ENCODE measurements around the gene SULT1A2.

The SULT1A2 gene

DNA sequence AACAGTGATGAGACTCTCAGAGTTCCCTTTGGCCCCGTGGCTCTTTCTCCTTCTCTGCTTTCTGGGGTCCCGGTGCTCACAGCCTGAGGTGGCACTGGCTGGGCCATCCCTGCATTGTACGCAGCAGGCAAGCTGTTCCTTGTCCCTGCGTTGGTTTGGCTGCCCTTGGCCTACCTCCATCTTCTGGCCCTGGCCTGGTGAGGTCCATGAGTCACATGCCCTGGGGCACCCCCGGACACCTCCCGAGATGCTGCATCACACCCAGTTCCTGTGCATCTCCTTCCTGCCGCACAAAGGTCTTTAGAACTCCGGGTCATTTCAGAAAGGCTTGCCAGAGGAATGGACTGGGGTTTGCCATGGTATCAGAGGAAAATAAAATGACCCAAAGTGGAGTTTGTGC, 9.5 kb downstream of the SULT1A2 start:
- no peak for DNase-seq (ENCODE audit: low read depth)
- H3K4me3 ChIP-seq (ENCODE audit: low read depth, low read length): no peak overlapping the region
- TF ChIP-seq, protein P1, sequence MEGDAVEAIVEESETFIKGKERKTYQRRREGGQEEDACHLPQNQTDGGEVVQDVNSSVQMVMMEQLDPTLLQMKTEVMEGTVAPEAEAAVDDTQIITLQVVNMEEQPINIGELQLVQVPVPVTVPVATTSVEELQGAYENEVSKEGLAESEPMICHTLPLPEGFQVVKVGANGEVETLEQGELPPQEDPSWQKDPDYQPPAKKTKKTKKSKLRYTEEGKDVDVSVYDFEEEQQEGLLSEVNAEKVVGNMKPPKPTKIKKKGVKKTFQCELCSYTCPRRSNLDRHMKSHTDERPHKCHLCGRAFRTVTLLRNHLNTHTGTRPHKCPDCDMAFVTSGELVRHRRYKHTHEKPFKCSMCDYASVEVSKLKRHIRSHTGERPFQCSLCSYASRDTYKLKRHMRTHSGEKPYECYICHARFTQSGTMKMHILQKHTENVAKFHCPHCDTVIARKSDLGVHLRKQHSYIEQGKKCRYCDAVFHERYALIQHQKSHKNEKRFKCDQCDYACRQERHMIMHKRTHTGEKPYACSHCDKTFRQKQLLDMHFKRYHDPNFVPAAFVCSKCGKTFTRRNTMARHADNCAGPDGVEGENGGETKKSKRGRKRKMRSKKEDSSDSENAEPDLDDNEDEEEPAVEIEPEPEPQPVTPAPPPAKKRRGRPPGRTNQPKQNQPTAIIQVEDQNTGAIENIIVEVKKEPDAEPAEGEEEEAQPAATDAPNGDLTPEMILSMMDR (conservative IDR thresholded peaks at IDR 0.05; ENCODE audit: low read depth, low read length): no peak

DNA sequence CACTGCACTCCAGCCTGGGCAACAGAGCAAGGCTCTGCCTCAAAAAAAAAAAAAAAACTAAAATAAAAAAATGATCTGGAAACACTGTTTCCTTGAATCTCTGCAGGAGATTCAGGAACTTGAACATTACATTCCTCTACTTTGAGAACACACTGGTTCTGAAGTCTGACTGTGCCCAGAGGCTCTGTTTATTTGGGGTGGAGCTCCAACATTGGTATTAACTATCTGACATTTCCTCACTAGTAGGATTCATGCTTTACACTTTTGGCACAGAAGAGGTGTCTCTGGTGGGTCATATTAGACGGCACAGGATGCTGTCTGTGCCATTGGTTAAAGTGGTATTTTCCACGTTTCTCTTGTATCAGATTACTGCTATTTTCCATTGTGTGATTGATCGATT, 10.4 kb downstream of the SULT1A2 start:
- no peak overlapping the region for H3K4me3 ChIP-seq (ENCODE audit: low read depth, low read length)
- peak; percentile 36 for DNase-seq (ENCODE audit: low read depth)
- TF ChIP-seq, protein P1 (conservative IDR thresholded peaks at IDR 0.05; ENCODE audit: low read depth, low read length): no peak

DNA sequence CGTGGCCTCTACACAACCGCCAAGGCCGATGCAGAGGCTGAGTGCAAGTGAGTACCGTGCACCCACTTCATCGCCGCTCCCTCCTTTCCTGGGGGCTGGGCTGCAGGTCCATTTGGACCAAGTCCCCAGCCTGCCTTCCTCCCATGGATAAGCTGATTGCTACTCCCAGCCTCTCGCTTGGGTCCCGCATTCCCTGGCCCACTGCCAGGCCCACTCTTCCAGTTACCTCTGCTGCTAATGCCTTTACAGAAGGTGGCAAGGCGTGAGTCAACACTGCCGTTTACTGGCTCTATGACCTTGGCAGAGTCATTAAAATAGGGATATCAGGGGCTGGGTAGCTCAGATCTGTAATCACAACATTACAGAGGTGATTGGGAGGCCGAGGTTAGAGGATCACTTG, 11.2 kb downstream of the SULT1A2 start:
- no peak overlapping the region for H3K4me3 ChIP-seq (ENCODE audit: low read depth, low read length)
- DNase-seq (ENCODE audit: low read depth): no peak
- TF ChIP-seq, protein P1 (conservative IDR thresholded peaks at IDR 0.05; ENCODE audit: low read depth, low read length): no peak

DNA sequence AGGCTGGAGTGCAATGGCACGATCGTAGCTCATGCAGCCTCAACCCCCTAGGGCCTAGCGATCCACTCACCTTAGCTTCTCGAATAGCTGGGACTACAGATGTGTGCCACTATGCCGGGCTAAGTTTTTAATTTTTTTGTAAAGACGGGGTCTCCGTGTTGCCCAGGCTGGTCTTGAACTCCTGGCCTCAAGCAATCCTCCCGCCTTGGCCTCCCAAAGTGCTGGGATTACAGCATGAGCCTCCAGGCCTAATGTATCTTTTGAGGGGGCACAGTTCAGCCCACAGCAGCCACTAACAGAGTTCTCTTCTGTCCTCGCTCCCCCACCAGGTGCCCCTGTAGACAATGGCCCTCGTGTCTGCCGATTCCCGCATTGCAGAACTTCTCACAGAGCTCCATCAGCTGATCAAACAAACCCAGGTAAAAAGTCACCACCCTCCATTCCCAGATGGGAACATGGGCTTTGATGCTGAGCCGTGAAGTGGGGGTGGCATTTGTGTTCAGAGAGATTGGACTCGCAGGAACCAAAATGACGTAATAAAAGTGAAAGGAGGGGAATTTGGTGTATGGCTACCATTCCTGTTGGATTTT, 16.0 kb downstream of the SULT1A2 start:
- DNase-seq (ENCODE audit: low read depth): no peak
- TF ChIP-seq, protein P1 (conservative IDR thresholded peaks at IDR 0.05; ENCODE audit: low read depth, low read length): no peak
- no peak overlapping the region for H3K4me3 ChIP-seq (ENCODE audit: low read depth, low read length)

DNA sequence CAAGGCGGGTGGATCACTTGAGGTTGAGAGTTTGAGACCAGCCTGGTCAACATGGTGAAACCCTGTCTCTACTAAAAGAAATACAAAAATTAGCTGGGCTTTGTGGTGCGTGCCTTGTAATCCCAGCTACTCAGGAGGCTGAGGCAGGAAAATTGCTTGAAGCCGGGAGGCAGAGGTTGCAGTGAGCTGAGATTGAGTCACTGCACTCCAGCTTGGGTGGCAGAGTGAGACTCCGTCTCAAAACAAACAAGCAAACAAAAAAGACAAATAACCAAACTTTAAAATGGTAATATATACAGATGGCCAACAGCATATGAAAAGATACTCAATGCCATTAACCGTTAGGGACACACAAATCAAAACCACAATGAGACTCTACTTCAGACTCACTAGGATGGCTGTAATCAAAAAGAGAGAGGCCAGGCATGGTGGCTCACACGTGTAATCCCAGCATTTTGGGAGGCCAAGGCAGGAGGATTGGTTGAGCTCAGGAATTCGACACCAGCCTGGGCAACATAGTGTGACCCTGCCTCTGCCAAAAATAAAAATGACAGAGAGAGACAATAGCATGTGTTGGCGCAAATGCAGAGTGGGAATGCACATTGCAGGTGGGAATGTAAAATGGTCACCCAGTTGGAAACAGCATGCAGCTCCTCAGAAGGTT, 21.3 kb downstream of the SULT1A2 start:
- TF ChIP-seq, protein P1 (conservative IDR thresholded peaks at IDR 0.05; ENCODE audit: low read depth, low read length): no peak
- DNase-seq (ENCODE audit: low read depth): no peak
- H3K4me3 ChIP-seq (ENCODE audit: low read depth, low read length): no peak overlapping the region

DNA sequence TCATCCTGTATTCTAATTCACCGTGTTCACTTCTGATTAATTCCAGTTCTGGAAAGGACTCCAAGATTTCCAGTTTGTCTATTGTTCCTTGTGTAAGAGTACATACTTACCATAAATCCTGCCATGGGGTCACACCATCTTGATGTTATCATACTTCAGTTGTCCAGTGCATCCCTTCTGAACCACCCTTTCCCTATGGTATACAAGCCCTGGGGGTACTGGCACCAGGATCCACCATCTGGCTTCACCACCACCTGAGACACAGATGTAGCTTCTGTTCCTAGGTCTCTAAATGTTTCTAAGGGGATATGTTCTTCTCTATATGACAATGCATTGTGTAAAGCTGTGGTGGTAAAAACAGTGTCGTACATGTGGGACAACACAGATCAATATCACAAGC, 21.9 kb downstream of the SULT1A2 start:
- TF ChIP-seq, protein P1 (conservative IDR thresholded peaks at IDR 0.05; ENCODE audit: low read depth, low read length): no peak
- H3K4me3 ChIP-seq (ENCODE audit: low read depth, low read length): no peak overlapping the region
- DNase-seq (ENCODE audit: low read depth): no peak

Data from choroid plexus epithelial cell (primary cell).